SK-N-DZ (cell line): ENCODE results near the gene CACNA1I.

Source experiments
- DNase-seq: peaks from one replicate; pipeline ENCODE4 v3.0.0-alpha.2; 2015; ENCODE audit warnings: low spot score

The CACNA1I gene

GRCh38 chr22:39665661-39666431 is 95.3 kb downstream of the CACNA1I start:
- DNase-seq: no peak

GRCh38 chr22:39666495-39666894 is 95.9 kb downstream of the CACNA1I start:
- no peak for DNase-seq

GRCh38 chr22:39666926-39667325 is 96.4 kb downstream of the CACNA1I start:
- DNase-seq: no peak

DNA sequence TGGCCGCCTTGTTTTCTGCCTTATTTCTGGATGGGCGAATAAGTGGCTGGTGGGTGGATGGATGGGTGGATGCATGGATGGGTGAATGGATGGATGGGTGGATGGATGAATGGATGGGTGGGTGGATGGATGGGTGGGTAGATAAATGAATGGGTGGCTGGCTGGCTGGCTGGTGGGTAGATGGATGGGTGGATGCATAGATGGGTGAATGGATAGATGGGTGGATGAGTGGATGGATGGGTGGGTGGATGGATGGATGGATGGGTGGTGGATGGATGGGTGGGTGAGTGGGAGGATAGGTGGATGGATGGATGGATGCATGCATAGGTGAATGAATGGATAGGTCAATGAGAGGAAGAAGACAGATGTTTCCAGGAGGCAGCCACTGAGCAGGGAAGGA is 98.9 kb downstream of the CACNA1I start:
- DNase-seq: no peak

- DNase-seq: no peak
Observed at GRCh38 chr22:39671936-39672335, 101.4 kb downstream of the CACNA1I start.

DNA sequence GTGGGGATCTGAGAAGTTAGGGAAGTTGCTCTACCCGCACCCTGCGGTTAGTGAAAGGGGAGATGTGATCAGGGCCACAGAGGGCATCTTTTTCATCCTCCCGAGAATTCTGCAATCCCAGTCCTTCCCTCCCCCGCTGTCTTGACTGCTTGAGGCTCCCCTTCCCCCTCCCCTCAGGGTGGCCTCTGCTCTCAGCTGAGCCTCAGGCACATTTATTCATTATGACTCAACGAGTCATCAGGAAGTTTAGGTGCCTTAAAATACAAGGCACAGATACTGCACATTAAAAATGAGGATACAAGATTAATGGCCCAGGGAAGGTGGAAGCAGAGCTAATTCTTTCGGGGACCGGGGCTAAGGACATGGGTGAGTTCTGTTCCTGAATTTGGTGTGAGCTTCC is 104.0 kb downstream of the CACNA1I start:
- DNase-seq: no peak

DNA sequence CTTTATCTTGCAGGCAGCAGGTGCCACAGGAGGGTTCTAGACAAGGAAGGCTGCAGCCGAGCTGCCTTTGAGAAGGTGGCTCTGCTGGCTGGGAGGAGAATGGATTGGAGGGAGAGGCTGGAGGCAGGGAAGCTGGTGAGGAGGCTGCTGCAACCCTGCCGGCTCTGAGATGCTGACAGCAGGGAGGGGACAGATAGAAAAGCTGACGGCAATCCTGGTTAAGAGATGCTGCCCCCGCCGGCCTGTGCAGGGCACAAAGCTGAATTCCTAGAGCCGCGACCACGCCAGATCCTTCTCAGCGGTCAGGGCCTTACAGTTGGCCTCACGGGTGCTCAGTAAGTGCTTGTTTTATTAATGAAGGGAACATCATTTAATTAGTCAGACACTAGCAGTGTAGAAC is 105.4 kb downstream of the CACNA1I start:
- no peak for DNase-seq

DNA sequence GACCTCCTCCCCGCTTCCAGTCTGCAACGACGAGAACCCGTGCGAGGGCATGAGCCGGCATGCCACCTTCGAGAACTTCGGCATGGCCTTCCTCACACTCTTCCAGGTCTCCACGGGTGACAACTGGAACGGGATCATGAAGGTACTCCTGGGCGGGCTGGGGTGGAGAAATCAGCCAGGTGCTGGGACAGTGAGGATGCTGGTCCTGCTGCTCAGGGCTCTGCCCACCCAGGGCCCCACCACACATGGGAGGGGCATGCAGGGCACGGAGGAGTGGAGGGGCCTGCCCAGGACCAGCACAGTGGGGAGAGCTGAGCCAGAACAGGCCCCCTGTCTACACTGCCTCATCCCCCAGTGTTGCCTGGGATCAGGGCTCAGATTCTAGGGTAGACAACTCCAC is 107.4 kb downstream of the CACNA1I start:
- DNase-seq: no peak

DNA sequence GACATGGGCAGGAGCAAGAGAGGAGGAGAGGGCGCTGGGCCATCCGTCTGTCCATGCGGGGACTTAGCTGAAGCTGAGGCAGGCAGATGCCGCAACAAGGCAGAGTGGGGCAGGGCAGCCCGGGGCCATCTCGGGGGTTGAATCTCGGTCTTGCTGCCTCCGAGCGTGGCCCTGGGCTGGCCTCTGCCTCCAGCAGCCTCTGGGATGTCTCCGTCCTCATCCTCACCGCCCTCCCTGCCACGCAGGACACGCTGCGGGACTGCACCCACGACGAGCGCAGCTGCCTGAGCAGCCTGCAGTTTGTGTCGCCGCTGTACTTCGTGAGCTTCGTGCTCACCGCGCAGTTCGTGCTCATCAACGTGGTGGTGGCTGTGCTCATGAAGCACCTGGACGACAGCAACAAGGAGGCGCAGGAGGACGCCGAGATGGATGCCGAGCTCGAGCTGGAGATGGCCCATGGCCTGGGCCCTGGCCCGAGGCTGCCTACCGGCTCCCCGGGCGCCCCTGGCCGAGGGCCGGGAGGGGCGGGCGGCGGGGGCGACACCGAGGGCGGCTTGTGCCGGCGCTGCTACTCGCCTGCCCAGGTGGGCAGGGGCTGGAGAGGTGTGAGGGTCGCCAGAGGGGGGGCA is 108.4 kb downstream of the CACNA1I start:
- no peak for DNase-seq

GRCh38 chr22:39679652-39680051 is 109.1 kb downstream of the CACNA1I start:
- DNase-seq: no peak

- DNase-seq: no peak
Observed at GRCh38 chr22:39680486-39680885, 109.9 kb downstream of the CACNA1I start.

DNA sequence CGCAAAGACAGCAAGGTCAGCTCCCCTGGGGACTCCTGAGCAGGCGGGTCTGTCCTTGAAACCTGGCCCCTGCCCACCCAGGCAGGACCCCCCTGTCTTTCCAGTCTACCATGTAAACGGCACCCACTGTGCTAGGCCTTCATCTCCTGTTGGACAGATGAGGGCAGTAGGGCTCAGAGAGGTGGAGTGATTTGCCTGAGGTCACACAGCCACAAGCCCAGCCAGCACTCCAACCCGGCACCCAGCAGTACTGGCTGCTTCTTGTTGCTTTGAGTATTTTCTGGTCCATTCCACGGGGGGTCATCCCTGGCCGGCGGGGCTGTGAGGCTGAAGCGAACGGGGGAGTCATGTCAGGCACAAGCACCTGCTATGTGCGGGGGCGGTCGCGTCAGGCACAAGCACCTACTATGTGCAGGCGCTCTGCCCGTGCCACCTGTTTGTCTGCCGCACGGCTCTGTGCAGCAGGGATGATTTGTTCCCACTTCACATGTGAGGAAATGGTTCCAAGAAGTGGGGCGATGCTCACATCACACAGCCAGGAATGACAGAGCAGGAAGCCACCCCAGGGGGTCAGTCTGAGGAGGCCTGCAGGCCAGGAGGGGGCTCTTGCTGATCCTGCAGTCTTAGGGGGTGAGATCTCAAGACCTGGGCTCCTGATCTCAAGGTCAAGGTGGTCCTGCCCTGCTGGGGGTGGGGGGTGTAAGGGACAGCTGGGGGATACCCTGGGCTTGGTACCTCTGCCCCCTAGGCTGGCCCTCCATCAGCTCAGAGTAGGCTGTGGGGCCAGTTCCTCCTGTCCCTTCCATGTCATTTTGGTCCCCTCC is 110.7 kb downstream of the CACNA1I start:
- DNase-seq: no peak

DNA sequence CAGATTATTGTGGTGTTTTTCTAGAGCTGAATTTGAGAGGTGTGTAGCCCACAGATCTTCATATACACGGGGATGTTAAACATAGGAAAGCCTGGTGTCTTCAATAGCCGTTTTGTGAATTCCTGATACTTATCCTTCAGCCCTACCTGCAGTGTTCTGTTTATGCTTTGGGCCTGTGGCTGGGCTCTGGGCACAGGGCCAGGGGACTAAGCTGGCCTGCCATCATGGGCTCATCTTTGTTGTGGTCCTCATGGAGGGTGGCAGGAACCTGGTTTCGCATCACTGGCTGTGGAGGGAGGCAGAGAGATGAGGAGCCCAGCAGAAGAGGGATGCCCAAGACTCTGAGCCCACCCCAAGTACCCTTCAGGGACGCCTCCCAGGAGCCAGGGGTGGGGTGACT is 112.4 kb downstream of the CACNA1I start:
- DNase-seq: no peak

DNA sequence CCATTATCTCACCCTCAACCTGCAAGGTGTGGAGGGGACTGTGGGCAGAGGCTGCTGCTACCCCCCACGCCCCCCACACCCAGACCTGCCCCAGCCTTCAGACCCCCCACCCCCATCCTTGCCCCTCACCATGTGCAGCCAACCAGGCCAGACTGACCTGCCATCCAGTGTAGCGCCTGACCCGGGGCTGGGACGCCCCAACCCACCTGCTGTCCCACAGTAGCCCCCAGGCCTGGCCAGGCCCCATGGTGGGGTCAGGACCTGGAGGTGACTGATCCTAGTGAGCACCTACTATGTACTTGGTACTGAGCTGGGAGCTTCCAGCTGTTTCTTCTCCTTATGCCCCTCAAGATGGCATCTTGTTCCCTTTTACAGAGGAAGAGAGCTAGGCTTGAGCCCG is 113.1 kb downstream of the CACNA1I start:
- DNase-seq: no peak

- no peak for DNase-seq
Observed at GRCh38 chr22:39684702-39685281, 114.2 kb downstream of the CACNA1I start.

DNA sequence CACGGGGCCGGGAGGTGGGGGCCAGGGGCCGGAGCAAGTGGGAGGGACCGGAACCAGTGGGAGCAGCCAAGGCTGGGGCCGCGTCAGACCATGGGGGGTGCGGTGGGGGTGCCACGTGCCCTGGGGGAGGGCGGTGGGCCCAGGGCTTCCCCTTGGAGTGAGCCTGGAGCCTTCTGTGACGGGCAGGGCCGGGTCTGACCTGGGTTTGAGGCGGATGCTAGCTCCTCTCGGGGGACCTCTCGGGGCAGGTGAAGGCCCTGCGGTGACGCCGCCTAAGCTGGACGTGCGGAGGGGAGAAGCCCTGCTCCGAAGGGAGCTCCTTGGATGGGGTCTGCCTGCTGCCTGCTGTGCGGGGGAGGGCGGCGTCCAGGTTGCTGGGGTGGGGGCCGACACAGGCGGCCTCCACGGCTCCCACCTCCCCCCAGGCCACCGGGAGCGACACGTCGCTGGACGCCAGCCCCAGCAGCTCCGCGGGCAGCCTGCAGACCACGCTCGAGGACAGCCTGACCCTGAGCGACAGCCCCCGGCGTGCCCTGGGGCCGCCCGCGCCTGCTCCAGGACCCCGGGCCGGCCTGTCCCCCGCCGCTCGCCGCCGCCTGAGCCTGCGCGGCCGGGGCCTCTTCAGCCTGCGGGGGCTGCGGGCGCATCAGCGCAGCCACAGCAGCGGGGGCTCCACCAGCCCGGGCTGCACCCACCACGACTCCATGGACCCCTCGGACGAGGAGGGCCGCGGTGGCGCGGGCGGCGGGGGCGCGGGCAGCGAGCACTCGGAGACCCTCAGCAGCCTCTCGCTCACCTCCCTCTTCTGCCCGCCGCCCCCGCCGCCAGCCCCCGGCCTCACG is 115.0 kb downstream of the CACNA1I start:
- DNase-seq: no peak

DNA sequence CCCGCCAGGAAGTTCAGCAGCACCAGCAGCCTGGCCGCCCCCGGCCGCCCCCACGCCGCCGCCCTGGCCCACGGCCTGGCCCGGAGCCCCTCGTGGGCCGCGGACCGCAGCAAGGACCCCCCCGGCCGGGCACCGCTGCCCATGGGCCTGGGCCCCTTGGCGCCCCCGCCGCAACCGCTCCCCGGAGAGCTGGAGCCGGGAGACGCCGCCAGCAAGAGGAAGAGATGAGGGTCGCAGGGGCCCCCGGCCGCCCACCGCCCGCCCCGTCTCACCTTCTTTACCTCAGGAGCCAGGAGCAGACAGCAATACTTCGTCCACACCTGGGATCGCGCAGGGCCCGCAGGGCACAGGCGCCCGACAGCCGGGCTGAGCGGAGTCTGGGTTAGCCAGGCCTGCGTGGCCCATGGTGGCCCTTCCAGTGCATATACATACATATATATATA is 115.6 kb downstream of the CACNA1I start:
- no peak for DNase-seq

DNA sequence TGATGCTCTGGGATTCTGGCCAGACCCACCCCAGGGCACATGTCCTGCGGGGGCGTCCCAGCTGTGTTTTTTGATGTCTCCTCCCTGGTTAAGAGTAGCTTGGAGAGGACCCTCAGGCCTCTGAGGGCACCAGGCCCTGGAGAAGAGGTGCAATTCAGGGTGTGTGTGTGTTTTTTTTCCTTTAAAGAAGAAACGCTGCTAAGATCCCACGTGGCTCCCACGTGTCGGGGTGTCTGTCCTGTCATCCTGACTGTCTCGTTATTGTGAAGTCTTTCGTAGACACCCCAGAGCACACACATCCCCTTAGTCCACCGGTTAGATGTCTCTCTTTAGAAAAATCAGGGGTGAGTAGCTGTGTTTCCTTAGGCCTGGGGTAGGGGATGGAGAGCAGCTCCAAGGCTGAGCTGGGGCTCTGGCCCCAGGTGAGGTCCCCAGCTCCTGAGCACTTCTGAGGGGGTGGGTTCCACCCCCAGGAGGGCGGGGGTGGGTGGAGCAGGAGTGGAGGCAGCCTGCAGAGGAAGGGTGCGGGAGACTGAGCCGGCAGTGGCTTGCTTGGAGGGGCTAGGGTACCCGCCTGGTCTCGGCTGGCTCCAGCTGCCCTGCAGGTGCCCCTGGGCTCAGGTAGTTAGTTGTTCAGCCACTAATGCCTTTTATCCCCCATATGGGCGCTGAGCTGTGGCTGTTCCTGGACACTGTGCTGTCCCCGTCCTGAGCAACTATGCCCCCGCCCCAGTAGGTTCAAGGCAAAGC is 116.4 kb downstream of the CACNA1I start:
- DNase-seq: no peak

DNA sequence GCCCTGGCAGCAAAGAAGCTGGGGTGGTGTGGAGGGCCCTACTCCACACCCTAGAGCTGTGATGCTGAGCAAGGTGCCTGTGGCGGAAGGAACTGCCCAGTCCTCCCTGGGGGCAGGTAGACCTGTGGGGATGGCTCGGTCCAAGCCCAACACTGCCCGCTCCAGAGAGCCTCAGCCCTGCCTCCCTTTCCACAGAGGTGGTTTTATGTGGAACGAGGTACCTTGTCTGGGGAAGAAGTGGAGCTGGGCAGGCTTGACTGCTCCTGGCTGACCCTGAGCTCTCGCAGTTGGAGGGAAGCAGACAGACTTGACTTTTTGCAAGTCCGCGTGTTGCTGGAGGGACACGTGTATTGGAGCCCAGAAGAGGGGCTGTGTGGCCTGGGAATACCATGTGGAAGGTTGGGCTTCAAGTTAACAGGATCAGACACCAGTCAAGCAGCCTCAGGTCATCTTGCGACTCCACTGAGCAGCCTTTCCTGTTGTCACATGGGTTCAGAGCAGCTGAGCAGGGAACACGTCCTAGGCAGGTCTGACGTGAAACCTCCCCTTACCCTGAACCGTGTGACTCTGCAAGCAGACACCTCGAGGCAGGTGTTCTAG is 117.7 kb downstream of the CACNA1I start:
- DNase-seq: no peak

DNA sequence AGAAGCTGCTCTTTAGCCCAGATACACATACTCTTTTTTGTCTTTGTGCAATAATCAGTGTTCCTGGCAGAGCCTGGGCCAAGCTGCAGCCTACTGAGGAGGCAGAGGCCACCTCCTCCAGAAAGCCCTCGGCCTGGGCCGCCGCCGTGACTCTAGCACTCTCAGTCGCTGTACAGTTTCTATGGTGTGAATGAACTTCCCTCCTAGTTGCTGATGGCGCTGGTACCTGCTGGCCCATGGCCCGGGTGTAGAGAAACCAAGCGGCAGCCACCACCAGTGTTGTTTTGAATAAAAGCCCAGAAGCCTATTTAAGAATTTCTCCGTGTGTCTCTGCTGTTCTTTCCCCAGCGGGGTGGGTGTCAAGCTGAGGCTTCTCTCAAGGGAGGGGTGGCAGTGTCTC is 118.9 kb downstream of the CACNA1I start:
- no peak for DNase-seq
